GM11168 (cell line): ENCODE data around the gene LIN7B.

Source experiments
- in situ Hi-C: fragments of 300-500 bp; cut with MboI; formaldehyde crosslinking; loops from one replicate; pipeline ENCODE4 v1.12.0; 2022; ENCODE audit warnings: low sequenced_read_pairs; ENCODE audit not compliant: unreplicated experiment

Gene LIN7B

DNA sequence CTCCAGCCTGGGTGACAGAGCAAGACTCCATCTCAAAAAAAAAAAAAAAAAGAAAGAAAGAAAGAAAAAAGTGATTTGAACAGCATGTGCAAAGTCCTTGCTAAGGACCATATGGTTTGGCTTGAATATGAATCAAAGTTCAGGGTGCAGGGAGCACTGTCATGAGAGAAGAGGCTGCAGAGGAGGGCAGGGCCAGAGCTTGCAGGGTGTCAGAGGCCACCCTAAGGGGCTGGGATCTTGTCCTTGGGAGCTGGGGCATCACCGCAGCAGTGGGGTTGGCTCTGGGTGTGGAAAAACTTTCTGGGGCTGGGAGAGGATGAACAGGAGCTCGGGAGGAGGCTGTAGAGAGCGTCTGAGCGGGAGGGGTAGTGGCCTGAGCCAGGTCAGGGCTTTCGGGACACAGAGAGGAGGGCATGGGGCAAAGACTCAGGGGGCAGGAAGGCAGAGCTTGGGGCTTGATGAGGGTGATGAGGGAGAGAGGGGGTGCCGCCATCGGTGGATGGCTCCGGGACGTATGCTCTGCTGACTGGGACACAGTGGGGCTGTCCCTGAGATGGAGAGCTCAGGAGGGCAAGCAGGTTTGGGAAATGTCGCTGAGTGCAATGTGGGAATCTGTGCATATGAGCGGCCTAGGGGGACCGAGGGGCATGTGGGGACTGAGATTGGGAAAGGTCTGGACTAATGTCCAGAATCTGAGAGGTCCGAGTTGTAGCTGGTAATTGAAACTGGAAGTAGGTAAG lies 46.5 kb downstream of the LIN7B start:
- in situ Hi-C loops = no loop called here

DNA sequence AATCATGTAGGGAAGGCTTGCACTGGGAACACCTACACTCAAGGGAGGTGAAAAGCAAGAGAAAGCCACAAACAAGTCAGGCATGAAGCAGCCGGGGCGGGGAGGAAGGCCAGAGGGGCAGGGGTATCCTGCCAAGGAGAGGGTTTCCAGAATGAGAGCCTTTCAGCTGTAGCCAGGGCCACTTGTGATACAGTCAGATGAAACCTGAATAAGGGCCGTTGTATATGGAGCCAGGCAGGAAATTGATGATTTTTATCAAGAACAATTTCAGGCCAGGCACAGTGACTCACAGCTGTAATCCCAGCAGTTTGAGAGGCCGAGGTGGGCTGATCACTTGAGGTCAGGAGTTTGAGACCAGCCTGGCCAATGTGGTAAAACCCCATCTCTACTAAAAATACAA lies 47.8 kb downstream of the LIN7B start:
- in situ Hi-C loops = no loop called here

DNA sequence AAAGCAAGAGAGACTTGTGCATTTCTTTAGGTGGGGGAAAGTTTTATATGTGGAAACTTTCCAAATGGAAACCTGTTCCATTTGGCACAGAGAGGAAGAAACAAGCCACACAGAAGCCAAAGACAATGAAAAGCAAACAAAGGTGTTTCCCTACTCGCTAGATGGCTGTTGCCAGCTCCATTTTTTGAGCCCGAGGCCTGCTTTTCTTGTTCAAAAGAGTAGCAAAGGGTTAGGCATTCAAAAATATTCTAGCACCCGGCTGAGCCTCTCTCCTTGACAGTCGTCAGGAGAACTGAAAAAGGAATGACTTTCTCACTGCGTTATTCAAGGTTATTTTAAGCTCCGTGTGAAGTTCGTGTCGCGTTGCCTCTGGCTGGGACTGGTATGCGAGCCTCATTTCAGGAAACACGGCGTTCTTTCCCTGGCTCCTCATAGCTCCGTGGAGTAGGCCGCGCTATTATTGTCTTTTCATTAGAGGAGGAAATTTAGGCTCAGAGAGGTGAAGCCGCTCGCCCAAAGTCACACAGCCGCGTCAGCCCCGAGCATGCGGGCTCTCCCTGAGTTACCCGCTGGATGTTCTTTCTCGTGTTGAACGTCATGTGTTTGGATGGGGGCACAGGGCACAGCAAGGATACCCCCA lies 51.1 kb downstream of the LIN7B start:
- in situ Hi-C loops = no loop called here

DNA sequence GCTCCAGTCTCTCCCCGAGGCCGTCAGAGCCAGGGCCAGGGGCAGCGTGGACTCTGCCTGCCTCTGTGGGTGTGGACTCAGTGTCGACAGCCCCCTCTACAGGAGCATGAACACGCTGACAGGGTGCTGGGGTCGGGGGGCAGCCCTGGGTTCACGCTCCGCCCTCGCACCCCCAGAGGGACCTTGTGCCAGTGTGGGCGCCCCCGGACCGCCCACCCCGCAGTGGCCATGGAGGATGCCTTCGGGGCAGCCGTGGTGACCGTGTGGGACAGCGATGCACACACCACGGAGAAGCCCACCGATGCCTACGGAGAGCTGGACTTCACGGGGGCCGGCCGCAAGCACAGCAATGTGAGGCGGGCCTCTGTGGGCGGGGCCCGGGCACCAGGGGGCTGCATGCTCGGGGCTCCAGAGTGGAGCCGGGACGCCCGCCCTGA lies 51.7 kb downstream of the LIN7B start:
- in situ Hi-C loops = no loop called here

DNA sequence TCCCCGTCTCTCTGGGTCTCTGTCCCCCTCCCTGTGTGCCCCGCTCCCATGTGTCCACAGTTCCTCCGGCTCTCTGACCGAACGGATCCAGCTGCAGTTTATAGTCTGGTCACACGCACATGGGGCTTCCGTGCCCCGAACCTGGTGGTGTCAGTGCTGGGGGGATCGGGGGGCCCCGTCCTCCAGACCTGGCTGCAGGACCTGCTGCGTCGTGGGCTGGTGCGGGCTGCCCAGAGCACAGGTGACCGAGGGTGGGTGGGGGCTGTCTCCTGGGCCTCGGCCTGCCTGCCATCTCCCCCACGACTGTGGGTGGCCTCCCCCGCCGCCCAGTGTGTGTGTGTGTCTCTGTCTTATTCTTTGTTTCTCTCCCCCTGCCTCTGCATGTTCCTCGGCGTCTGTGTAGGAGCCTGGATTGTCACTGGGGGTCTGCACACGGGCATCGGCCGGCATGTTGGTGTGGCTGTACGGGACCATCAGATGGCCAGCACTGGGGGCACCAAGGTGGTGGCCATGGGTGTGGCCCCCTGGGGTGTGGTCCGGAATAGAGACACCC lies 53.8 kb downstream of the LIN7B start:
- in situ Hi-C loops = no loop called here
